T-helper 22 cell (primary cell): ENCODE results near the gene TADA2A.
"Not testable (repeated sequence)": the region's sequence is repeated elsewhere in the genome, so short reads cannot be mapped to it uniquely, and the experiment has no call there.

Experiments
- DNase-seq: peaks from one replicate; pipeline ENCODE4 v3.0.0-alpha.2; 2020; ENCODE audit warnings: low read depth

TADA2A gene

DNA sequence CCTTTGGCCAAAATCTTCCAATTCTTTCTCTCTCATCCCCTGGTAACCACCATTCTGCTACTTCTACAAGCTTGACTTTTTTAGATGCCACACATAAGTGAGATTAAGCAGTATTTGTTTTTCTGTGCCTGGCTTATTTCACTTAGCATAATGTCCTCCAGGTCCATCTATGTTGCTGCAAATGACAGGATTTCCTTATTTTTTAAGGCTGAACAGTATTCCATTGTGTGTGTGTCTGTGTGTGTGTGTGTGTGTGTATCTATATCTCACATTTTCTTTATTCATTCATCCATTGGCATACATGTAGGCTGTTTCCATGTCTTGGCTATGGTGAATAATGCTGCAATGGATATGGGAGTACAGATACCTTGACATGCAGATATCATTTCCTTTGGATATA, 6.2 kb upstream of the TADA2A start:
- no peak for DNase-seq

DNA sequence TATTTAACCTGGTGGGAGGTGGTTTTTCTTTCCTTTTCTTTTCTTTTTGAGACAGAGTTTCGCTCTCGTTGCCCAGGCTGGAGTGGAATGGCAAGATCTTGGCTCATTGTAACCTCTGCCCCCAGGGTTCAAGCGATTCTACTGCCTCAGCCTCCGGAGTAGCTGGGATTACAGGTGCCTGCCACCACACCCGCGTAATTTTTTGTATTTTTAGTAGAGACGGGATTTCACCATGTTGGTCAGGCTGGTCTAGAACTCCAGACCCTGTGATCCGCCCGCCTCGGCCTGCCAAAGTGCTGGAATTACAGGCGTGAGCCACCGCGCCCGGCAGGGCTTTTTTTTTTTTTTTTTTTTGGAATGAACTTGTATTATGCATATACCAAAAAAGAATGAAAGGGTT, 1.2 kb upstream of the TADA2A start:
- not testable (repeated sequence) for DNase-seq

DNA sequence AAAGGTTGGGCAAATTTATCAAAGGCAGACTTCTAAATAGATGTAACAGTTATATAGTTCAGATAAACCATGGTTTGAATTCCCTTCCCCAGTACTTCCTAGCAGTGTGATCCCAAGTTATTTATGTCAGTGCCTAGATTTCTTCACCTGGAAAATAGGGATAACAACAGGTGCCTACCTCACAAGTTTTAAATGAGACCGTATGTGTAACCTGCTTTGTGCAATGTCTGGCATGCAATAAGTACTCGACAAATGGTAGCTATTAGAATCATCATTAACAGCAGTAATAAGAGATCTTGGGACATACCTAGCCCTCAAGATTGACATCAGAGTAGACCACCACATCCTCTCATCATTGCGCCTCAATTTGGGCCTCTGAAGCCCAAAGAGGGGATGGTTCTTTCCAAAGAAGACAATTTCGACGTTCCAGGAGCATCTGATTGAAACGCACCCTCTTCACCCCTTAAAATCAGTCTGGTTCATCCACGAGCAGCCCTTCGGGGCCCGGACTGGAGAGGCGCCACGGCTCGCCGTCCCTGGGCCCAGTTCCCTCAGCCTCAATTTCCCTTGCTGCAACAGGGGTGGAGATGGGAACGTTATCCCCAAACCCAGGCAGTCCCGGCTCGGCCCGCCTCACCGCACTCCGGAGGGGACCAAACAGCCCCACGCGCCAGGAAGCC, 591 bp upstream of the TADA2A start:
- DNase-seq, result no peak

DNA sequence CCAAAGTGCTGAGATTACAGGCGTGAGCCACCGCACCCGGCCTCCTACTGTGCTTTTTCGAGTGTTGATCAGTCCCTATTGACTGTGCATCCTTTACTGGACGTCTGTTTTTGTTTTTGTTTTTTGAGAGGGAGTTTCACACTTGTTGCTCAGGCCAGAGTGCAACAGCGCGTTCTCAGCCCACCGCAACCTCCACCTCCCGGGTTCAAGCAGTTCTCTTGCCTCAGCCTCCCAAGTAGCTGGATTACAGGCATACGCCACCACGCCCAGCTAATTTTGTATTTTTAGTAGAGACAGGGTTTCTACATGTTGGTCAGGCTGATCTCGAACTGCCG, 1.4 kb downstream of the TADA2A start:
- DNase-seq, result not testable (repeated sequence)

DNA sequence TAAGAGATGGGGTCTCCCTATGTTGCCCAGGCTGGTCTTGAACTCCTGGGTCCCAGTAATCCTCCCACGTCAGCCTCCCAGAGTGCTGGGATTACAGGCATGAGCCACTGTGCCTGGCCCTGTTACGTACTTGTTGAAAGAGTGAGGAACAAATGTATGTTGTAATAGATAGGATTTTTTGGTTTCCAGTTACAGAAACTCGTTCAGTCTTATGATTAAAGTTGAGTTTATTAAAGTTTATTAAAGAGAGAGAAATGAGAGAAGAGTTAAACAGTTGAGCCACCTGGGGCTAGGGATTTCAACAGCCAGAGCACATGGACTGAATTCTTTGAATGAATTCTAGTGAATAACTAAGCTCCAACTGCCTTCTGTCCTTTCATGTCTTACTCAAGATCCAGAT, 3.7 kb downstream of the TADA2A start:
- DNase-seq, result no peak

DNA sequence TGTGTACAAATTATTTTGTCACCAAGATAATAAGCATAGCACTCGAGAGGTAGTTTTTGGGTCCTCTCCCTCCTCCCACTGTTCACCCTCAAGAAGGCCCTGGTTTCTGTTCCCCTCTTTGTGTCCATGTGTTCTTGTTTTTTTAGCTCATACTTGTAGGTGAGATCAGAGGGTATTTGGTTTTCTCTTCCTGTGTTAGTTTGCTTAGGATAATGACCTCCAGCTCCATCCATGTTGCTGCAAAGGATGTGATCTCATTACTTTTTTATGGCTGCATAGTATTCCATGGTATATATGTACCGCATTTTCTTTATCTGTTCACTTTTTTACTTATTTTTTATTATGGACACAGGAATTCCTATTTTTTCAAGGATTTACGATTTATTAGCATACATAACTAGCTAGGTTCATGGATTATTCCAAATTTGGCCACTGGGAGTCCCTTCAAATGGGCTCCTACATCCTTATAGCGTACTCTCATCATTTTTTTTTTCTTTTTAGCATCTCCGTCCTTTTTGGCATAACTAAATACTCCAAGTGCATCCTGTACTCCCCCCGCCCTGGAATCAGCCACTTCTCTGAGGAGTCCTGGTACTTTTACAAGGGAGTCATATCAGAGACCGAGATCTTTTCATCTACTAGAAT, 7.3 kb downstream of the TADA2A start:
- DNase-seq, result no peak

DNA sequence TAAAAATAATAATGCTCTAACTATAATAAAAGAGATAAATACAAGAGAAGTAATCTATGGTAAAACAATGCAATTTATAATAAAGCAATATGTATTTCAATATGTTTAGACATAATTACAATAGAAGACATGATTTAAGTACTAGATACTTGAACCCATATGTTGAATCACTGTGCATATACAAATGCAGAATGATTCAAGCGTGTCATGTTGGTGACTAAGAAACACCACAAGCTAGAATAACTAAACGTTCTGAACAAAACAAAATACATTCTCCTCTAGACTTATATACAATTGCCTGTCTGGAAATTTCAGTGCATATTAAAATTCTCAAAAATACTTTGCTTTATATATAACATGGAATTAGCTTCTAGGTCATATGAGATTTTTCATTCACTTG, 11.2 kb downstream of the TADA2A start:
- no peak for DNase-seq

DNA sequence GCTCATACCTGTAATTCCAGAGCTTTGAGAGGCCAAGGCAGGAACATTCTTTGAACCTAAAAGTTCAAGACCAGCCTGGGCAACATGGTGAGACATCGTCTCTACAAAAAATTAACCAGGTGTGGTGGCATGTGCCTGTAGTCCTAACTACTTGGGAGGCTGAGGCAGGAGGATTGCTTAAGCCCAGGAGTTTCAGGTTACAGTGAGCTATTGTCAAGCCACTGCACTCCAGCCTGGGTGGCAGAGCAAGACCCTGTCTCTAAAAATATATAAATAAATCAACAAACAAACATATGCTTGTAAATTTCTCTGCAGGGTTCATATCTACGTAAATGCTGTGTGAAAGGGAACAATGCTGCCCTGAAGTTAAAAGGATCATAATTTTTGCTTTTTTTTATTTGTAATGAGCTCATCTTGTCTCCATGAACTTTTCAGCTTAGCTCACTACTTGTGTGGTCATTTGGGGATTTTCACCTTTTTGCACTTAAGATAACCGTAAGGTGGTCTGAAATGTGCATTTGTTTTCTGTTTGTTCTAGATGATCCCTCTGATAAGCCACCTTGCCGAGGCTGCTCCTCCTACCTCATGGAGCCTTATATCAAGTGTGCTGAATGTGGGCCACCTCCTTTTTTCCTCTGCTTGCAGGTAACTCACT, 16.4 kb downstream of the TADA2A start:
- DNase-seq, result no peak

DNA sequence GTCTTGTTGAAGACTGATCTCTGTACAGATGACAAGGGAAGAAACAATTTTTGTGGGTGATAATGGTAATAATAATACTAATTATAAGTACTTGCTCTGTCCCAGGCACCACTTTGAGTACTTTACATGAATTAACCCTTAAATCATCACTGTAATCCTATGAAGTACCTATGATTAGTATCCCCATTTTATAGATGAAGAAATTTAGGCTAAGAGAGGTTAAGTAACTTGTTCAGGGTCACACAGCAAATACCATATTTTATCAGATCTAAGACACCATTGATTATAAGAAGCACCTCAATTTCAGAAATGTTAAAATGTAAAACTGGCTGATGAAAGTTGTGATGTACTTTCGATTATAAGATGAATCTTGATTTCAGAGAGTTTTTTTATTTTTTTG, 18.6 kb downstream of the TADA2A start:
- no peak for DNase-seq

DNA sequence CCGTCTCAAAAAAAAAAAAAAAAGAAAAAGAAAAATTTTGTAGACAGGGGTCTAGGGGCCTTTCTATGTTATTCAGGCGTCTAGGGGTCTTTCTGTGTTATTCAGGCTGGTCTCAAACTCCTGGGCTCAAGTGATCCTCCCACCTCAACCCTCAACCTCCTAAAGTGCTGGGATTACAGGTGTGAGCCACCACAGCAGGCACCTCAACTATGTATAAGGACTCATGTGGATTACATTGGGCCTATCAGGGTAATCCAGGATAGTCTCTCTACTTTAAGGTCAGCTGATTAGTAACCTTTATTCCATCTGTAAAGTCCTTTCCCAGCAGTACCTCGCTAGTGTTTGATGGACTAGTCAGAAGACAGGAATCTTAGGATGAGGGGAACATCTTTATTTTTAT, 22.4 kb downstream of the TADA2A start:
- no peak for DNase-seq

DNA sequence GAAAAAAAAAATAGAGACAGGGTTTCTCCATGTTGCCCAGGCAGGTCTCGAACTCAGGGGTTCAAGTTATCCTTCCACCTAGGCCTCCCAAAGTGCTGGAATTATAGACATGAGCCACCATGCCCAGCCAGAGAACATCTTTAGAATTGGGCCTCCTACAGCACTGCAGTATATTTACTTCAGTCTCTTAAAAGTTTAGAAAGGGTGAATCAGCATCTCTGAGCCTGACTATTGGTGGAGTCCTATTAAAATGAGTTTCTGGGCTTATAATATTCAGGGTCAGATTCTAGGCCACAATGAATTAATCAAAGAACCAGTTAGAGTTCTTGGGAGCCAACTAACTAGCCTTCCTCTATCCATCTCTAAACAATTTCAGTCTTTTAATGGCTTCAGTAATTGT, 22.8 kb downstream of the TADA2A start:
- no peak for DNase-seq

DNA sequence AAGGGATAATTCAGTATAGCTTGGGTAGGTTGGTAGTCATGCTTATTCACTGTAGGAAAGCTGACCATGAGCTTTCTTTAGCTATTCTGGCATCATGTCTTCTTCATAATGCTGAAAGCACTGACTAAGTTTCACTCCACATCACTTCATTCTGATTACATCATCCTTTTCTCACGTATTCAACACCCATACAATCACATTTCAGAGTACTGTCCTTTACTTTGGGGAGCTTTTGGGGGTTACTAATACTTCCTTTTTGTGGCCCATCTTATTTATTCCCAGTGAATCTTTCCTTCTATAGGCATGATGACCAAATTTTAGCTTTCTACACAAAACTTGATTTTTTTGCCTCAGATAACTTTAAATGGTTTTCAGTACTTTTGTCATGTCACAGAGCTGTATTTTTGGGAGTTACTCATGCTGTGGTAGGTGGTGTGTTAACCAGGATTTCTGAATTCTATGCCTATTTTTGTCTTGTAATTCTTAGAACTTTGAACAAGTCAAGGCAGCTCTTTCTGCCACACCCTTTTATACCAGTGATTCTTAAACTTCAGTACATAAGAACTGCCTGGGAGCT, 23.5 kb downstream of the TADA2A start:
- DNase-seq, result no peak

DNA sequence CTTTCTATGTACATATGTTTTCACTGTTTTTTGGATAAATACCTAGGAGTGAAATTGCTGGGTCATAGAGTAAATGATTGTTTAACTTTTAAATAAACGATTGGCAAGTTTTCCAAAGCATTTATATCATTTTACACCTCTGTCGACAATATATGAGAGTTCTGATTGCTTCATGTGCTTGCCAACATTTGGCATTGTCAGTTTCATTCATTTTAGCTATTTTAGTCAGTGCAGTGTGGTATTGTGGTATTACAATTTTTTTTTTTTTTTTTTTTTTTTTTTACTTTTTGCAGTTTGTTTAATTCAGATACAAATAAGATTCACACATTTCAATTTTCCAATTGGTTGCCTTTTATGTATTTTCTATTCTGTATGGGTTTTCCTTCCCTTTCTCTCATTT, 26.0 kb downstream of the TADA2A start:
- DNase-seq, result no peak

DNA sequence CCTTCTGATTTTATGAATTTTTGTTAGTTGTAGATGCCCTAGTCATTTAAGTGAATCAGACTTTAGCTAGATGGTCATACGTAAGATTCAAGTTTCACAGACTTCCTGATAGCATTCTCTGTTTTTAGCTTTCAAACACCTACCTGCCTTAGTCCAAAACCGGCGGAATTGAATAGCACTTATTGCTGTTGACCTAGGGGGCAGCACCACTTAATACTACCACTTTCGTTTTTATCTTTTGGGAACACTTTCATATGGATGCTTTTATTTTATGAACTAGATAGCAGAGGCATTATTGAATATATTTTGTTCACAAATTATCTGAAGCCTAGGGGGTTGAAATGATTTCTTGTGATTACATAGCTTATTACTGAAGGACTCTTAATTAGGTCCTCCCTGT, 31.5 kb downstream of the TADA2A start:
- DNase-seq, result no peak

DNA sequence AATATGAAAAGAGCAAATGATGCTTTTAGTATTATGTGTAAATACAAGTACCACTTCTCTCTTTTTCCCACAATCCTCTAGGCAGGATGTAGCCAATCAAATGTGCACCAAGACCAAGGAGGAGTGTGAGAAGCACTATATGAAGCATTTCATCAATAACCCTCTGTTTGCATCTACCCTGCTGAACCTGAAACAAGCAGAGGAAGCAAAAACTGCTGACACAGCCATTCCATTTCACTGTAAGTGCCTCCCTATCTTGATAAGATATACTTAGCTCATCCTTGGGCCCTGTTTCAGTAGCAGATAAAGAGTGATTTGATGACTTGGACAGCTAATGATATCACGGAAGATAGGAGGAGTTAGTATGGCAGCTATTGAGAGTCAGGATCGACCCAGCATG, 33.7 kb downstream of the TADA2A start:
- no peak for DNase-seq

DNA sequence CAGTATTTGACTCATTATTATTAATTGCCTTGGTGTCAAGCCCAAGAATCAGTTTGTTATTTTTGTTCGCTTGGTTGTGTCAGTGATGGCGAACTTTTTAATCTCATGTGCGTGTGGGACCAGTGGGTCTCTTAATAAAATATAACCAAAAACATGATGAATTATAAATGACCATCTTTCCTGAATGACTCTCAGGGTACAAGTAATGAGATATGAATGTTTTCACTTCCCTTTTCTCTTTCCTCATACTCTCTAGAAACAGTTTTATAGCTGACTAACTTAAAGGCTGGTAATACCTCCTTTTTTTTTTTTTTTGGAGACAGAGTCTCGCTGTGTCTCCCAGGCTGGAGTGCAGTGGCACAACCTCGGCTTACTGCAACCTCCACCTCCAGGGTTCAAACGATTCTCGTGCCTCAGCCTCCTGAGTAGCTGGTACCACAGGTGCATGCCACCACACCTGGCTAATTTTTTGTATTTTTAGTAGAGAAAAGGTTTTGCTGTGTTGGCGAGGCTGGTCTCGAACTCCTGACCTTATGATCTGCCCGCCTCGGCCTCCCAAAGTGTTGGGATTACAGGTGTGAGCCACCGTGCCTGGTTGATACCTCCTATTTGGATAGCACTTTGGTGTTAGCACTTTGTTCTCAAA, 34.8 kb downstream of the TADA2A start:
- DNase-seq, result not testable (repeated sequence)

DNA sequence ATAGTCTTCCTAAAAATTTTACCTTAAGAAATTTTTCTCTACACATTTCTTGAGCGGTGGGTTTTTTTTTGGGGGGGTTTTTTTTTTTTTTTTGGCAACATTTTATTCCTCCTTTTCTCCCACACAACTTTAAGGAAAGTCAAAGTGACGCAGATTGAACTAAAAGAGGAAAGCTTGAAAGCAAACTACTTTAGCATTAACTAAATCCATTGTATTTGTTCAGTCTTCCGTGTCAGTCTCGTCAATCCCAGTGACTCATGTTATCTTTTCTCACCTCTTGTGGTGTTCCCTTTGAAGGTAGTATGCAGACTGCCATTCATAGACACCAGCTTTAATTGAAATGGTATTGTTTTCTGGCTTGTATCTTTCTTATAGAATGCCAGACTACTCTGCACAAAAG, 39.3 kb downstream of the TADA2A start:
- no peak for DNase-seq

DNA sequence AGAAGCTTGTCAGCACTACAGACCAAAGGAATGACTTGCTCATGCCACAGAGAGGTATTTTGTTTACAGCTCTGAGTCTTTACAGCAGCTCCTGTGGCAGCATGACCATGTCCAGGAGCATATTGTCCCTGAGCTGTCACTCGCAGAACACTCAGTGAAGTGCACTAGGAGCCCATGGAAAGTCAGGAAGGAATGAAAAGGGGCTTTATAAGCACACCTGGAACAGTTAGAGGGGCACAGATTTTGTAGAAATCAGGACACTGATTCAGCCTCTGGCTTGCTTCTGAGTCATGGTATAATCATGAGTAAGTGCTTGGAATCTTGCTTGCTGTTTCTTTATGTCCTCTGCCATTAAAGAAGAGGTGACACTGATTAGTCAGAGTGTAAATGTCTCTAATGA, 41.0 kb downstream of the TADA2A start:
- no peak for DNase-seq

DNA sequence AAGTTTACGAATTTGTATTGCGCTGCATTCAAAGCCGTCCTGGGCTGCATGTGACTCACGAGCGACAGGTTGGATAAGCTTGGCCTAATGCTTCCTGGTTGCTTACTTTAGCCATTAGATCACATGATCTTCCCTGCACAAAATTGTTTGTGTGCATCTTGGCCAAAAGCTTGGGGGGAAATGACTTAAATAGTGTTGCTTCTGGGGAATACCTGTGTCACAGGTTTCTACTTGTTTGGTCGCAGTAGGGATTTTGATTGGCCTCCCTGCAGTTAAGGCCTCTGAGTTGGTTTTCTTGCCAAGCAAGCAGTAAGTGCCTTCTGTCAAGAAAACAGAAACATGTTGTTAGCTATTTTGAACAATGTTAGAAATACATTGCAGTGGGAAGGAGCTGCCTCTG, 43.4 kb downstream of the TADA2A start:
- no peak for DNase-seq

DNA sequence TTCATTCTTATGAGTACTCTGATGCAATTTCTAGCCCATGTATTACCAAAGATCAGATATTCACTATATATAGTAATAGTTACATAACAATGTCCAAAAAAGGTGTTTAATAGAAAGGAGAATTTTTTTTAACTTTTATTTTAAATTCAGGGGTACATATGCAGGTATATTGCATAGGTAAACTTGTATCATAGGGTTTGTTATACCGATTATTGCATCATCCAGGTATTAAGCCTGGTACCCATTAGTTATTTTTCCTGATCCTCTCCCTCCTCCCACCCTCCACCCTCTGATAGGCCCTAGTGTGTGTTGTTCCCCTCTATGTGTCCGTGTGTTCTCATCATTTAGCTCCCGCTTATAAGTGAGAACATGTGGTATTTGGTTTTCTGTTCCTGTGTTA, 51.1 kb downstream of the TADA2A start:
- not testable (repeated sequence) for DNase-seq

DNA sequence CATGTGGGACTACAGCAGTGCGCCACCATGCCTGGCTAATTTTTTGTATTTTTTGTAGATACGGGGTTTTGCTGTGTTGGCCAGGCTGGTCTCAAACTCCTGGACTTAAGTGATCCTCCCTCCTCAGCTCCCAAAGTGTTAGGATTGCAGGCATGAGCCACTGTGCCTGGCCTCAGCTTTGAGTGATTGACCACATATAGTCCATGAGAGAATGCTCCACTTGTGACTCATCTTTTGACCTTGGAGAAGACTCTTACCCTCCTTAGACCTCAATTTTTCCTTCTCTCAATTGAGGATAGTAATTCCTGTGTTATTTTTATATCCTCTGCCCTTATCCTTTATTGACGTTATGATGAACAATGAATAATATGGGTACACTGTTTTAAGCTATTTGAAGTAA, 52.1 kb downstream of the TADA2A start:
- no peak for DNase-seq

DNA sequence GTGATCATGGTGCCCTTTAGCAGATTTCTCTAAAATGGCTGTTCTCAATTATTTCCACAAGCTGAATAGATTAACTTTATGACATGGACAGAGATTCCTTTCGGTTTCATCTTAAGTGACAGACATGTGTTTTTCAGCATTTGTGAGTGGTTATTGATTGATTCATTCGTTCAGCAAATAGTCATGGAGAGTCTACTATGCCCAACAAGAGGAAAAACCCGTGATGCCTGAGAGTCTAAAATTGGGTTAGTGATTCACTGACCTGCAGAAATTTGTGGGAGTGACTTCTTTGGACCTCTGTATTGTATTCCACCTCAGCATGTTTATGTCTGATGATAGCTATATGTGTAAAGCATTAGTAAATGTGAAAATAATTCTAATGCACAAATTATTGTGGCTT, 55.0 kb downstream of the TADA2A start:
- DNase-seq, result no peak

DNA sequence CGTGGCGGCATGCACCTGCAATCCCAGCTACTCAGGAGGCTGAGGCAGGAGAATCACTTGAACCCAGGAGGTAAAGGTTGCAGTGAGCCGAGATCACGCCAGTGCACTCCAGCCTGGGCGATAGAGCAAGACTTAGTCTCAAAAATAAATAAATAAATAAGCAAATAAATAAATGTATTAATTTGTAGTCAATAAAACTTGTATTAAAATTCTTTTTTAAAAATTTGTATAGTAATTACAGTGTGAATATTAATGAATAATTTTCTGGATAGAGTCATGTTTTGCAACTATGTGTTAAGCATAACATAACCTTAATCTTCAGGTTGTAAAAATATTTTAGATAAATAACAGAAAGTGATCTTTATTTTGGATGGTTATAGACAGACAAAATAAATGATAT, 55.8 kb downstream of the TADA2A start:
- DNase-seq, result no peak
